Central memory CD4-positive, alpha-beta T cell (primary cell): Measurements from ENCODE around the gene MECR.
A peak's percentile ranks its signal among the peaks of the same experiment; 100 is the strongest.

ENCODE experiments used
- DNase-seq: peaks from one replicate; pipeline ENCODE4 v3.0.0; 2022

The MECR gene

GRCh38 chr1:29201595-29202051 is 29.1 kb downstream of the MECR start:
- no peak for DNase-seq

- no peak for DNase-seq
Measured at GRCh38 chr1:29200906-29201594, 29.7 kb downstream of the MECR start.

DNA sequence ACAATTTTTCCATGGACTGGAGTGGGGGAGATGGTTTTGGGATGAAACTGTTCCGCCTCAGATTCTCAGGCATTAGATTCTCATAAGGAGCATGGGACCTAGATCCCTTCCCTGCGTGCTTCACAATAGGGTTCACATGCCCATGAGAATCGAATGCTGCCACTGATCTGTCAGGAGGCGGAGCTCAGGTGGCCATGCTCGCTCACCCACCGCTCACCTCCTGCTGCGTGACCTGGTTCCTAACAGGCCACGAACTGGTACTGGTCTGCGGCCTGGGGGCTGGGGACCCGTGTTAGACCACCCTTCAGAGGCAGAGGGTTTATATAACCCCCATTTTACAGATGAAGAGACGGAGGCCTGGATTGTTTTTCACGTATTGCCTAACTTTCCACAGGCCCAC is 32.7 kb downstream of the MECR start:
- DNase-seq, result no peak

GRCh38 chr1:29197590-29197924 is 33.2 kb downstream of the MECR start:
- peak; percentile 18 for DNase-seq

DNA sequence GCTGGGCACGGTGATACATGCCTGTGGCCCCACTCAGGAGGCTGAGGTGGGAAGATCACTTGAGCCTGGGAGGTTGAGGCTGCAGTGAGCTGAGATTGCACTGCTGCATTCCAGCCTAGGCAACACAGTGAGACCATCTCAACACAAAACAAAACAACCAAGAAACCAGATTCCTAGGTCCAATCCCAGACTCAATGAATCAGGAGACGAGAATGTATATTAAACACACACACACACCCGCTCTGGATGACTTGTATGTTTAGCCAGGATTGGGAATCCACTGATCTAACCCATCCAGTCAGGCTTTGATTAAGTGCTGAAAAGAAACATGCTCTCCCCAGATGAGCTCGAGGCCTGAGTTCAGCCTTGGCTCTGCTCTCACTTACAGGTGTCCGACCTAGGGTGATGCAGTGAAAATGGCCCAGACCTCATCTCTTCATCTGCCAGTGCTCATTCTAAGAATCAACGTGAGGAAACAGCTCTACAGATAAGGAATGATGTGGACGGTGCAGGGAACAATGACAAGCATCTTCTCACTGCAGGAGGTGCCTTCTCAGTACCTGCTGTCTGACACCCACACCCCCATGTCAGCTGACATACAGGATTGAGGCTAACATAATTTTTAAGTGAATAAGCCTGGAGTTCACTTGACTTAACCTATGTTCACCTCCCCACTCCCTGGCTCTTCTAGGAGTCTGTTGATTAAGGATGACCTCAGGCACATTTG is 33.7 kb downstream of the MECR start:
- no peak for DNase-seq

GRCh38 chr1:29195881-29196291 is 34.8 kb downstream of the MECR start:
- DNase-seq, result no peak

DNA sequence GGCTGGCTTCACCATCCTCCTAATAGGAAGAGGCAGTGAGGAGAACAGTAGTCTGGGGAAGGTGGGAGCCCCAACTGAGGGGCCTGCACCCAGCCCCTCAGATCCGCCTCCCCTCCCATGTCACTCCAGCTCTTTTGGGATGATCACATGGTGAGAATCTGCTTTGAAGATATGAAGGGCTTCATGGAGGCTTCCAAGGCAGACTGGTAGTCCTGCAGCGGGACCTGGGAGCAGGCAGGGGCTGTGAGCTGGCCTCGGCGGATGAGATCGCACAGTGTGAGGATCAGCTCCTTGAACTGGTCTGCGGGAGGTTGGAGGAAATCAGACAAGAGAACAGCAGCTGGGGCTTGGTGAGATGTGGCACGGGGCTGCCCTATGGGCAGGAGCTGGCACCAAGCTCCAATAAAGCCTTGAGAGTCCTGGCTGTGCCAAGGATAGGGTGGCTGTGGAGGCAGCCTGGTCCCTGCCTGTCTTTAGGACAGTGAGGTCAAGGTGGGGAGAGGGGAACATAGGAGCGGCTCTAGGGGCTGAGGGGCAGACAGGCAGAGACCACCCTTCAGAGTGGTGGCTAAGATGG is 36.8 kb downstream of the MECR start:
- no peak for DNase-seq

GRCh38 chr1:29190718-29191117 is 40.0 kb downstream of the MECR start:
- DNase-seq, result no peak

DNA sequence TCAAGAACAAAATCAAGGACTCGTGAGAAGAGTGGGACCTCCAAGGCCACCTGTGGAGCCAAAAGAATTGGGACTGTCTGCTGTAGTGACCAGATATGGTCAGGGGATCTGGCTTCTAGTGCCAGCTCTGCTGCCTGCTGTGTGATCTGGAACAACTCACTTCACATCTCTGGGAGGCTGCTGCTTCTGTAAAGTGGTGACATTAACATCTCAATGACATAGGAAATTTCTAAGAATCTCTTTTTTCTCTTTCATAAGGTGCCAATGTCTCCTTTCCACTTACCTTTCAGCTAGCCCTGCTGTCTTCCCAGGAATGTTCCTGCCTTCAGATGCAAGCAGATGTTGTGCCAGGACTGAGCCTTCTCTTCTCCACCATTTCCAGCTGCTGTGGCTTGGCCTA is 44.0 kb downstream of the MECR start:
- no peak for DNase-seq

- DNase-seq, result no peak
Measured at GRCh38 chr1:29186252-29186651, 44.5 kb downstream of the MECR start.

DNA sequence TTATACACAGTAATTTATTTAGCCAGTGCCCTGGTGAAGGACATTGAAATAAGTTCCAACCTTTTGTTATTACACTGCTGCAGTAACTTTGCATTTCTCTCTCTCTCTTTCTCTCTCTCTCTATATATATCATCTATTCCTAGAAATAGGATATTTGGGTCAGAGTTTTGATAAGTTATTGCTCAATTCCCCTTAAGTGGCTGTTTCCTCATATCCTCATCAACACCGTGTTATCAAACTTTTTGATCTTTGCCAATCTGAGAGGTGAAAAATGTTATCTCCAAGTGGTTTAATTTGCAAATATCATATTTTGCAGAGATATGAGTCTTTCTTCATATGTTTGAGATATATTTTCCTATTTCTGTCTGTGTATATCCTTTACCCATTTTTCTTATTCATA is 47.4 kb downstream of the MECR start:
- DNase-seq, result no peak

- DNase-seq, result peak; percentile 99
Measured at GRCh38 chr1:29181413-29182225, 49.1 kb downstream of the MECR start, which contains the start of gene SRSF4. Gene SRSF4 (minus strand): TSS chr1:29181900. CDS start chr1:29181752, 148 bp downstream.

- no peak for DNase-seq
Measured at GRCh38 chr1:29180497-29181412, 50.0 kb downstream of the MECR start.

DNA sequence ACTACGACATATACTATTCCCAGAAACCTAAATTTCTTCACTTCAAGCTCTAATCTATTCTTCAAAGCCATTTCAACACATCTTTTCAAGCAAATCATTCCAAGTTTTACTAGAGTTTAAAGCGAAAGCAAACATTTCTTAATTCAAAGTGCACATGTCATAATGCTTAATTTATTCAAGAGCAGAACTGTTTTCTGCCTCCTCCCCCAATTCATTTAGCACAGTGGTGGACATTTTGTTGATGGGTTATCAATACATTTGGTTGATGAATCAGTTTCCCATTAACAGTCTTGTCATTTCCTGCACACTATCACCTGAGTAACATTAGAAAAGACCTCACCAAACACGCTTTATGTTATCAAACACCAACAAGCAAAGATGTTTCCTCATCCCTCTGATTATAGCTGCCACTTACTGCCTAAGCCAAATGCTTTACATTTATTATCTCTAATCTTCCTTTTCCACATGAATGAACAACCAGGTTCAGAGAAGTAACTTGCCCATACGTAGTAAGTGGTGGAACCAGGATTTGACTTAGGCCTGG is 51.0 kb downstream of the MECR start:
- no peak for DNase-seq

GRCh38 chr1:29177022-29177705 is 53.6 kb downstream of the MECR start:
- no peak for DNase-seq

- DNase-seq, result no peak
Measured at GRCh38 chr1:29176576-29176975, 54.2 kb downstream of the MECR start.

DNA sequence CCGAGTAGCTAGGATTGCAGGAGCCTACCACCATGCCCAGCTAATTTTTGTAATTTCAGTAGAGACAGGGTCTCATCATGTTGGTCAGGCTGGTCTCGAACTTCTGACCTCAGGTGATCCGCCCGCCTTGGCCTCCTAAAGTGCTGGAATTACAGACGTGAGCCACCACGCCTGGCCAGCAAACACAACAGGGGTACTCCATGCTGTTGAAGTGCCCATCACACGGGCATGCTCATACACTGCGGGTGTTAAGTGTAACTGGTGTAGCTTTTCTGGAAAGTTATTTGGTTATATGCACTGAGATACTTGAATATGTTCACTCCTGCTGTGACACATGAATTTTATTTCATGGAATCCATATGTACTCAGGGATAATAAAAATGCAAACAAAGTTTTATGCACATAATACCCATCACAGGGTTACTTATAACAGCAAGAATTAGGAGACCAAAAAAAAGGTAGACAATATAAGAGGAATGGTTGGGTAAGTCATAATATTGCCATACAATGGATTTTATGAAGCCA is 58.3 kb downstream of the MECR start:
- no peak for DNase-seq

DNA sequence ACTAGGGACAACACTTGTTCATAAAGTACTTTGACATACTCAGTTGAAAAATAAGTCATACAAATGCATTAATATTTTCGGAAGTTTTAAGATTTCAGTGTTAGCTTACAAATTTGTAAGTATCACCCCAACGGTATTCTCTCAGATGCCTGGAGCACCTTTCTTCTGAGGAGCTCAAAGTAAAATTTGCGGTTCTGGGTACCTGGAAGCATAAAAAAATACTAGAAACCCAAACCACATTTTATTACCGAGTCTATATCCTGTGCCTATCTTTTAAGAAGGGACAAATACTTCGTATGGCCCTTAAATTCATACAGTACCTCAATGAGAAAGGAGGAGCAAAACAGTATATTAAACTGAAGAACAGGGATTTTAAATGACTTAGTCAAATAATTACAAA is 59.2 kb downstream of the MECR start:
- no peak for DNase-seq

- no peak for DNase-seq
Measured at GRCh38 chr1:29171089-29171488, 59.6 kb downstream of the MECR start.

DNA sequence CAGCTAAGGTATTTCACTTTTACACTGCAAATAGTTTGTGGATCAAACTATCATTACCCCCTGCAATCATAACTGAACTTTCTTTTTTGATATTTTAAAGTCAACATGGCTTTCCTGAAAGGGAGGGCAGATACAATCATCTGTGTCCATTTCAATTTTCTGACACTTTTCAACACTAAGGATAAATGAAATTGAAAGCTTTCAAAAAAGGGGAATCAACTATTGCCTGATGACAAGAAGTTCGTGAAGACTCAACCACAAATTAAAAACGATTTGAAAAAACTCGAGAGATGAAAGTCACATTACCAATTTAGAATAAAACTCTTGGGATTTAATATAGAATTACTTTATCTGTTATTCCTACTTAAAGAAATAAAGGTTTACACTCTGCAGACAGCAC is 60.8 kb downstream of the MECR start:
- no peak for DNase-seq

DNA sequence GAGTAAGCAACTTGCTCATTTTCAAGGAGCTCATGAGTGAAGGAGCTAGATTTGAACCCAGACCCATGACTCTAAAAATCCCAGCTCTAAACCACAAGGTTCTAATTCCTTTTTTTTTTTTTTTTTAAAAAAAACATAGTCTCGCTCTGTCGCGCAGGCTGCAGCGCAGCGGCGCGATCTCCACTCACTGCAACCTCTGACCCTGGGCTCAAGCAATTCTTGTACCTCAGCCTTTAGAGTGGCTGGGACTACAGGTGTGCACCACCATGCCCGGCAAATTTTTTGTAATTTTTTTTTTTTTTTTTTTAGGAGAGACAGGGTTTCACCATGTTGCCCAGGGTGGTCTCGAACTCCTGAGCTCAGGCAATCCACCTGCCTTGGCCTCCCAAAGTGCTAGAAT is 62.8 kb downstream of the MECR start:
- no peak for DNase-seq
